ENCODE data around the gene SLC25A12.

- no peak for TF ChIP-seq CTCF (IDR thresholded peaks at IDR 0.05 in 2 of 3, conservative IDR thresholded peaks at IDR 0.05 in 1 of 3; ENCODE audit: control insufficient read depth in 2 of 3, extremely low read depth in 1 of 3, insufficient read depth in 1 of 3, low read depth in 3 of 3, low read length in 3 of 3)
- no peak for TF ChIP-seq MXI1 (IDR thresholded peaks at IDR 0.05; ENCODE audit: low read depth, low read length)
- TF ChIP-seq ZBED1 (IDR thresholded peaks at IDR 0.05; ENCODE audit: borderline replicate concordance) = no peak
- no peak for TF ChIP-seq E2F8 (IDR thresholded peaks at IDR 0.05; ENCODE audit: low read depth, partially characterized antibody)
Measured at GRCh38 chr2:171910494-171910893, 16.4 kb upstream of the SLC25A12 start.
